Activated CD8-positive, alpha-beta T cell treated with anti-CD3 and anti-CD28 coated beads, Interleukin-2, amount 10 ng/mL, durations not matched to agents 7 days and 5 days (primary cell): ENCODE data around the gene PTPRK. TPM values are rescaled to one million over a fixed set of nuclear protein-coding genes. Genes with fewer than 3 reads are reported as not detected.
"Not testable (repeated sequence)": the region's sequence is repeated elsewhere in the genome, so short reads cannot be mapped to it uniquely, and the experiment has no call there.

Experiments used
- ATAC-seq: fragments of 150-1000 bp; cut with Tn5 transposase; one replicate; pipeline ENCODE4 v1.10.0; 2021; ENCODE audit warnings: moderate library complexity
- CTCF ChIA-PET: fragments of 350-600 bp; sonication (Branson Sonifier 250); formaldehyde crosslinking; loops from one replicate; lab custom pipeline; 2021; ENCODE audit warnings: antibody characterized with exemption; lab: Charles Lee
- POLR2A ChIA-PET: fragments of 350-600 bp; sonication (Branson Sonifier 250); formaldehyde crosslinking; loops from one replicate; lab custom pipeline; 2021; ENCODE audit warnings: antibody characterized with exemption; lab: Charles Lee
- DNase-seq: peaks from one replicate; pipeline ENCODE4 v3.0.0-alpha.2; 2020
- H3K27ac Mint-ChIP-seq: one replicate; pipeline ENCODE4 v1.8.0; 2021; ENCODE audit warnings: mild to moderate bottlenecking, mixed read lengths
- H3K27me3 Mint-ChIP-seq: one replicate; pipeline ENCODE4 v1.8.0; 2021; ENCODE audit warnings: low read depth, mixed read lengths
- H3K36me3 Mint-ChIP-seq: one replicate; pipeline ENCODE4 v1.8.0; 2021; ENCODE audit warnings: low read depth, mixed read lengths
- H3K4me1 Mint-ChIP-seq: one replicate; pipeline ENCODE4 v1.8.0; 2021; ENCODE audit warnings: low read depth, mixed read lengths
- H3K4me3 Mint-ChIP-seq: one replicate; pipeline ENCODE4 v1.8.0; 2021; ENCODE audit warnings: mild to moderate bottlenecking, mixed read lengths
- H3K9me3 Mint-ChIP-seq: one replicate; pipeline ENCODE4 v1.8.0; 2022; ENCODE audit warnings: mixed read lengths; ENCODE audit not compliant: insufficient read depth
- total RNA-seq, 2 experiments: library from RNA; stranded (reverse); gene quantifications; one replicate each; pipeline ENCODE4 v1.2.3, GENCODE V29; 2021

Gene PTPRK
- total RNA-seq, 2 experiments from 2014 or later: 3.1 to 3.6 TPM

GRCh38 chr6:127937747-127938146, 582.7 kb downstream of the PTPRK start:
- H3K27ac Mint-ChIP-seq: no peak overlapping the region
- H3K4me1 Mint-ChIP-seq: peaks cover 63% of the 10 kb centered on the region
- ChIA-PET CTCF (interaction anchor here (1.1 to 5.2 kb wide), 3 partner anchors 13 to 21 kb away, joined by 3 to 38 read pairs (median 3); no protein-coding TSS in a partner anchor), POLR2A (interaction anchor here (1.7 kb wide), 1 partner anchor 13 kb away, joined by 7 read pairs; no protein-coding TSS in a partner anchor)
- H3K36me3 Mint-ChIP-seq: peaks cover 42% of the 10 kb centered on the region
- ATAC-seq (no peak), DNase-seq (no peak)
- H3K4me3 Mint-ChIP-seq: no peak overlapping the region
- peaks cover 12% of the 10 kb centered on the region for H3K9me3 Mint-ChIP-seq
- no peaks in the 10 kb centered on the region for H3K27me3 Mint-ChIP-seq

GRCh38 chr6:127937102-127937501, 583.3 kb downstream of the PTPRK start:
- ChIA-PET POLR2A (interaction anchor here (1.7 kb wide), 1 partner anchor 13 kb away, joined by 7 read pairs; no protein-coding TSS in a partner anchor), CTCF (interaction anchor here (1.1 to 5.2 kb wide), 5 partner anchors 14 to 32 kb away, joined by 3 to 38 read pairs (median 4); no protein-coding TSS in a partner anchor)
- H3K9me3 Mint-ChIP-seq: peaks cover 16% of the 10 kb centered on the region
- H3K4me3 Mint-ChIP-seq: no peak overlapping the region
- ATAC-seq (no peak), DNase-seq (no peak)
- peaks cover 42% of the 10 kb centered on the region for H3K36me3 Mint-ChIP-seq
- peaks cover 67% of the 10 kb centered on the region for H3K4me1 Mint-ChIP-seq
- no peaks in the 10 kb centered on the region for H3K27me3 Mint-ChIP-seq
- H3K27ac Mint-ChIP-seq: no peak overlapping the region

- DNase-seq (no peak), ATAC-seq (no peak)
- Mint-ChIP-seq H3K4me3 (peak overlapping the region; percentile 70), H3K27ac (peak overlapping the region; percentile 82), H3K27me3 (no peaks in the 10 kb centered on the region), H3K9me3 (peaks cover 16% of the 10 kb centered on the region), H3K4me1 (peaks cover 70% of the 10 kb centered on the region), H3K36me3 (peaks cover 52% of the 10 kb centered on the region)
- POLR2A ChIA-PET: interaction anchor here (0.7 to 2.2 kb wide), 16 partner anchors 8 to 55 kb away, joined by 3 to 32 read pairs (median 6); partner anchors contain the start of gene THEMIS
- CTCF ChIA-PET: interaction anchor here (0.7 to 5.2 kb wide), 12 partner anchors 9 to 80 kb away, joined by 3 to 38 read pairs (median 4); no protein-coding TSS in a partner anchor
Measured at GRCh38 chr6:127934956-127935355, 585.4 kb downstream of the PTPRK start.

GRCh38 chr6:127933852-127934840, 586.3 kb downstream of the PTPRK start:
- no peaks in the 10 kb centered on the region for H3K27me3 Mint-ChIP-seq
- peak overlapping the region; percentile 70 for H3K4me3 Mint-ChIP-seq
- H3K36me3 Mint-ChIP-seq: peaks cover 55% of the 10 kb centered on the region
- CTCF ChIA-PET: interaction anchor here (0.7 to 5.2 kb wide), 14 partner anchors 9 to 79 kb away, joined by 3 to 38 read pairs (median 4); partner anchors contain the start of gene THEMIS
- peaks cover 19% of the 10 kb centered on the region for H3K9me3 Mint-ChIP-seq
- DNase-seq (peak; percentile 85), ATAC-seq (peak; percentile 96)
- POLR2A ChIA-PET: interaction anchor here (0.7 to 2.2 kb wide), 16 partner anchors 9 to 54 kb away, joined by 3 to 32 read pairs (median 6); partner anchors contain the start of gene THEMIS
- H3K27ac Mint-ChIP-seq: peak overlapping the region; percentile 82
- H3K4me1 Mint-ChIP-seq: peaks cover 62% of the 10 kb centered on the region

GRCh38 chr6:127933137-127933536, 587.3 kb downstream of the PTPRK start:
- peaks cover 56% of the 10 kb centered on the region for H3K36me3 Mint-ChIP-seq
- ChIA-PET POLR2A (interaction anchor here (2.2 kb wide), 1 partner anchor 17 kb away, joined by 11 read pairs; no protein-coding TSS in a partner anchor), CTCF (no interaction called here)
- DNase-seq (no peak), ATAC-seq (no peak)
- H3K27ac Mint-ChIP-seq: peak overlapping the region; percentile 82
- peaks cover 52% of the 10 kb centered on the region for H3K4me1 Mint-ChIP-seq
- H3K9me3 Mint-ChIP-seq: peaks cover 19% of the 10 kb centered on the region
- H3K27me3 Mint-ChIP-seq: no peaks in the 10 kb centered on the region
- H3K4me3 Mint-ChIP-seq: no peak overlapping the region

GRCh38 chr6:127932708-127933107, 587.7 kb downstream of the PTPRK start:
- H3K27me3 Mint-ChIP-seq: no peaks in the 10 kb centered on the region
- ATAC-seq (no peak), DNase-seq (no peak)
- ChIA-PET POLR2A (interaction anchor here (2.2 kb wide), 1 partner anchor 18 kb away, joined by 11 read pairs; no protein-coding TSS in a partner anchor), CTCF (no interaction called here)
- peaks cover 21% of the 10 kb centered on the region for H3K9me3 Mint-ChIP-seq
- peaks cover 47% of the 10 kb centered on the region for H3K4me1 Mint-ChIP-seq
- H3K36me3 Mint-ChIP-seq: peaks cover 57% of the 10 kb centered on the region
- peak overlapping the region; percentile 82 for H3K27ac Mint-ChIP-seq
- no peak overlapping the region for H3K4me3 Mint-ChIP-seq

GRCh38 chr6:127926441-127926840, 594.0 kb downstream of the PTPRK start:
- CTCF ChIA-PET, H3K4me3 Mint-ChIP-seq, H3K27ac Mint-ChIP-seq, ATAC-seq, POLR2A ChIA-PET, DNase-seq, H3K27me3 Mint-ChIP-seq: not testable (repeated sequence)
- H3K36me3 Mint-ChIP-seq: peaks cover 67% of the 10 kb centered on the region
- peaks cover 42% of the 10 kb centered on the region for H3K4me1 Mint-ChIP-seq
- H3K9me3 Mint-ChIP-seq: peaks cover 29% of the 10 kb centered on the region

- no peaks in the 10 kb centered on the region for H3K27me3 Mint-ChIP-seq
- no peak for ATAC-seq
- H3K36me3 Mint-ChIP-seq: peaks cover 55% of the 10 kb centered on the region
- DNase-seq: no peak
- peak overlapping the region; percentile 13 for H3K27ac Mint-ChIP-seq
- H3K4me3 Mint-ChIP-seq: no peak overlapping the region
- H3K9me3 Mint-ChIP-seq: peaks cover 28% of the 10 kb centered on the region
- peaks cover 57% of the 10 kb centered on the region for H3K4me1 Mint-ChIP-seq
- POLR2A ChIA-PET: no interaction called here
- CTCF ChIA-PET: interaction anchor here (0.8 to 2.4 kb wide), 3 partner anchors 10 to 66 kb away, joined by 3 to 9 read pairs (median 5); no protein-coding TSS in a partner anchor
Measured at GRCh38 chr6:127924440-127924839, 596.0 kb downstream of the PTPRK start.

GRCh38 chr6:127924031-127924430, 596.4 kb downstream of the PTPRK start:
- ChIA-PET POLR2A (no interaction called here), CTCF (interaction anchor here (0.8 to 2.4 kb wide), 3 partner anchors 11 to 65 kb away, joined by 3 to 9 read pairs (median 5); no protein-coding TSS in a partner anchor)
- Mint-ChIP-seq H3K27me3 (no peaks in the 10 kb centered on the region), H3K4me3 (no peak overlapping the region), H3K27ac (peak overlapping the region; percentile 13), H3K36me3 (peaks cover 54% of the 10 kb centered on the region), H3K4me1 (peaks cover 61% of the 10 kb centered on the region), H3K9me3 (peaks cover 25% of the 10 kb centered on the region)
- DNase-seq (no peak), ATAC-seq (no peak)

- Mint-ChIP-seq H3K36me3 (peaks cover 47% of the 10 kb centered on the region), H3K27me3 (no peaks in the 10 kb centered on the region), H3K9me3 (peaks cover 25% of the 10 kb centered on the region), H3K4me3 (peak overlapping the region; percentile 51), H3K27ac (peak overlapping the region; percentile 74), H3K4me1 (peaks cover 70% of the 10 kb centered on the region)
- ChIA-PET CTCF (interaction anchor here (0.9 kb wide), 1 partner anchor 11 kb away, joined by 3 read pairs; no protein-coding TSS in a partner anchor), POLR2A (no interaction called here)
- ATAC-seq (no peak), DNase-seq (no peak)
Measured at GRCh38 chr6:127923135-127923534, 597.3 kb downstream of the PTPRK start.

- ATAC-seq: no peak
- H3K4me3 Mint-ChIP-seq: peak overlapping the region; percentile 51
Measured at GRCh38 chr6:127921982-127922381, 598.4 kb downstream of the PTPRK start.

More at GRCh38 chr6:127921982-127922381, 598.4 kb downstream of the PTPRK start:
- H3K9me3 Mint-ChIP-seq: peaks cover 17% of the 10 kb centered on the region
- H3K27me3 Mint-ChIP-seq: no peaks in the 10 kb centered on the region
- POLR2A ChIA-PET: interaction anchor here (1.1 kb wide), 1 partner anchor 21 kb away, joined by 4 read pairs; the partner anchor contains the start of gene THEMIS
- peaks cover 36% of the 10 kb centered on the region for H3K36me3 Mint-ChIP-seq
- peaks cover 82% of the 10 kb centered on the region for H3K4me1 Mint-ChIP-seq
- CTCF ChIA-PET: interaction anchor here (1.4 to 1.5 kb wide), 2 partner anchors 11 to 19 kb away, joined by 3 to 4 read pairs; no protein-coding TSS in a partner anchor
- DNase-seq: no peak
- peak overlapping the region; percentile 74 for H3K27ac Mint-ChIP-seq
